Mesodermal cell (in vitro differentiated cells): ENCODE measurements around the gene GLI2.

ENCODE experiments used
- H3K27ac ChIP-seq: 2 replicates; pipeline ENCODE4 v1.7.0; 2013; ENCODE audit warnings: mild to moderate bottlenecking, low read depth, low read length, moderate library complexity; ENCODE audit not compliant: severe bottlenecking
- H3K36me3 ChIP-seq: 2 replicates; pipeline ENCODE4 v1.7.1; 2013; ENCODE audit warnings: mild to moderate bottlenecking, low read length, moderate library complexity; ENCODE audit not compliant: control insufficient read depth, insufficient read depth
- H3K4me1 ChIP-seq: one replicate; pipeline ENCODE4 v1.7.1; 2013; ENCODE audit warnings: mild to moderate bottlenecking, low read length; ENCODE audit not compliant: insufficient read depth, control insufficient read depth, poor library complexity, severe bottlenecking
- H3K4me3 ChIP-seq: 2 replicates; pipeline ENCODE4 v1.7.0; 2013; ENCODE audit warnings: low read length, control low read depth, mild to moderate bottlenecking; ENCODE audit not compliant: insufficient read depth, poor library complexity, severe bottlenecking; ENCODE audit errors: extremely low read depth
- H3K9me3 ChIP-seq: 2 replicates; pipeline ENCODE4 v1.7.1; 2013; ENCODE audit warnings: mild to moderate bottlenecking, low read length, moderate library complexity; ENCODE audit not compliant: control insufficient read depth
- WGBS, 2 experiments: methylation state at CpG; one replicate each; pipeline ENCODE4 v1.1.5; 2013; ENCODE audit warnings: missing lambda C conversion rate in 2 of 2; ENCODE audit not compliant: insufficient coverage in 2 of 2; 5-methylcytosine and 5-hydroxymethylcytosine counted together

GLI2 gene

GRCh38 chr2:120726245-120726644, 9.4 kb upstream of the GLI2 start:
- H3K36me3 ChIP-seq = no peaks in the 10 kb centered on the region
- H3K9me3 ChIP-seq = peaks cover 14% of the 10 kb centered on the region
- H3K27ac ChIP-seq = no peak overlapping the region
- H3K4me1 ChIP-seq = peaks cover 31% of the 10 kb centered on the region
- H3K4me3 ChIP-seq = no peak overlapping the region

GRCh38 chr2:120729406-120730399, 6.0 kb upstream of the GLI2 start:
- no peak overlapping the region for H3K4me3 ChIP-seq
- H3K9me3 ChIP-seq = peaks cover 12% of the 10 kb centered on the region
- H3K36me3 ChIP-seq = peaks cover 5% of the 10 kb centered on the region
- peaks cover 27% of the 10 kb centered on the region for H3K4me1 ChIP-seq
- WGBS, 2 experiments = 55 to 63% methylated on average over 5 of the region's 8 CpGs
- peak overlapping the region; percentile 54 for H3K27ac ChIP-seq

GRCh38 chr2:120731175-120731574, 4.5 kb upstream of the GLI2 start:
- WGBS, 2 experiments = 95 to 96% methylated on average over 3 to 4 of the region's 5 CpGs
- peaks cover 5% of the 10 kb centered on the region for H3K36me3 ChIP-seq
- H3K4me3 ChIP-seq = no peak overlapping the region
- H3K4me1 ChIP-seq = peaks cover 33% of the 10 kb centered on the region
- H3K9me3 ChIP-seq = peaks cover 1% of the 10 kb centered on the region
- no peak overlapping the region for H3K27ac ChIP-seq

- no peak overlapping the region for H3K27ac ChIP-seq
- H3K9me3 ChIP-seq = no peaks in the 10 kb centered on the region
- H3K36me3 ChIP-seq = peaks cover 5% of the 10 kb centered on the region
- WGBS, 2 experiments = 89 to 90% methylated on average over 11 to 12 of the region's 14 CpGs
- H3K4me3 ChIP-seq = no peak overlapping the region
- H3K4me1 ChIP-seq = peaks cover 33% of the 10 kb centered on the region
Observed at GRCh38 chr2:120732506-120733237, 3.0 kb upstream of the GLI2 start.

- 98% methylated on average over 6 to 7 of the region's 10 CpGs for WGBS, 2 experiments
- no peak overlapping the region for H3K4me3 ChIP-seq
- no peak overlapping the region for H3K27ac ChIP-seq
- peaks cover 37% of the 10 kb centered on the region for H3K4me1 ChIP-seq
- no peaks in the 10 kb centered on the region for H3K9me3 ChIP-seq
- peaks cover 5% of the 10 kb centered on the region for H3K36me3 ChIP-seq
Observed at GRCh38 chr2:120733238-120733932, 2.3 kb upstream of the GLI2 start.

GRCh38 chr2:120734930-120735651, 577 bp upstream of the GLI2 start:
- Histone ChIP-seq H3K4me3 (peak overlapping the region; percentile 93), H3K4me1 (peaks cover 50% of the 10 kb centered on the region), H3K27ac (peak overlapping the region; percentile 86), H3K9me3 (no peaks in the 10 kb centered on the region), H3K36me3 (peaks cover 5% of the 10 kb centered on the region)
- WGBS, 2 experiments = 8% methylated on average over 11 to 17 of the region's 40 CpGs

- peaks cover 5% of the 10 kb centered on the region for H3K36me3 ChIP-seq
- peak overlapping the region; percentile 93 for H3K4me3 ChIP-seq
- peaks cover 55% of the 10 kb centered on the region for H3K4me1 ChIP-seq
- H3K27ac ChIP-seq = peak overlapping the region; percentile 86
- 0% methylated on average over 23 to 30 of the region's 38 CpGs for WGBS, 2 experiments
- H3K9me3 ChIP-seq = no peaks in the 10 kb centered on the region
Observed at GRCh38 chr2:120736202-120736623, 545 bp downstream of the GLI2 start.

GRCh38 chr2:120736624-120737339, 1.1 kb downstream of the GLI2 start:
- H3K27ac ChIP-seq = peak overlapping the region; percentile 86
- peaks cover 2% of the 10 kb centered on the region for H3K36me3 ChIP-seq
- peaks cover 58% of the 10 kb centered on the region for H3K4me1 ChIP-seq
- no peaks in the 10 kb centered on the region for H3K9me3 ChIP-seq
- 0 to 1% methylated on average over 13 to 26 of the region's 48 CpGs for WGBS, 2 experiments
- H3K4me3 ChIP-seq = peak overlapping the region; percentile 93

GRCh38 chr2:120737340-120738101, 1.9 kb downstream of the GLI2 start:
- H3K27ac ChIP-seq = peak overlapping the region; percentile 86
- H3K36me3 ChIP-seq = peaks cover under 1% of the 10 kb centered on the region
- H3K4me3 ChIP-seq = peak overlapping the region; percentile 93
- 1% methylated on average over 18 to 30 of the region's 37 CpGs for WGBS, 2 experiments
- no peaks in the 10 kb centered on the region for H3K9me3 ChIP-seq
- H3K4me1 ChIP-seq = peaks cover 59% of the 10 kb centered on the region
